H9 (cell line): ENCODE results near the gene SLC34A3. TPM values are rescaled to one million over a fixed set of nuclear protein-coding genes. Genes with fewer than 3 reads are reported as not detected.

Experiments used
- DNase-seq: peaks from one replicate; pipeline ENCODE4 v3.0.0-alpha.2; 2017
- H2AFZ ChIP-seq: one replicate; pipeline ENCODE4 v1.6.1; 2013; ENCODE audit warnings: mild to moderate bottlenecking, low read length, control low read depth, moderate library complexity
- H2AK5ac ChIP-seq: 2 replicates; pipeline ENCODE4 v1.6.1; 2013; ENCODE audit warnings: low read length, control low read depth, mixed read lengths; ENCODE audit not compliant: insufficient read length
- H2BK120ac ChIP-seq: one replicate; pipeline ENCODE4 v1.6.1; 2013; ENCODE audit warnings: low read depth, mild to moderate bottlenecking, low read length, control low read depth, inconsistent platforms; ENCODE audit not compliant: poor library complexity, severe bottlenecking
- H2BK12ac ChIP-seq: 2 replicates; pipeline ENCODE4 v1.6.1; 2013; ENCODE audit warnings: low read length, control low read depth, mixed read lengths, low read depth; ENCODE audit not compliant: insufficient read length
- H2BK15ac ChIP-seq: 2 replicates; pipeline ENCODE4 v1.6.1; 2013; ENCODE audit warnings: low read depth, low read length, control low read depth
- H2BK20ac ChIP-seq: one replicate; pipeline ENCODE4 v1.6.1; 2013; ENCODE audit warnings: low read depth, mild to moderate bottlenecking, low read length, control low read depth, inconsistent platforms; ENCODE audit not compliant: poor library complexity, severe bottlenecking
- H2BK5ac ChIP-seq: 2 replicates; pipeline ENCODE4 v1.6.1; 2013; ENCODE audit warnings: low read length, control low read depth, mixed read lengths; ENCODE audit not compliant: insufficient read length
- H3K14ac ChIP-seq: 2 replicates; pipeline ENCODE4 v1.6.1; 2013; ENCODE audit warnings: low read length, control low read depth; ENCODE audit not compliant: insufficient read depth
- H3K18ac ChIP-seq: 2 replicates; pipeline ENCODE4 v1.6.1; 2013; ENCODE audit warnings: low read depth, mild to moderate bottlenecking, mixed read lengths, low read length, control low read depth; ENCODE audit not compliant: insufficient read length
- H3K23ac ChIP-seq: 2 replicates; pipeline ENCODE4 v1.6.1; 2013; ENCODE audit warnings: low read length, control low read depth, mixed read lengths, low read depth; ENCODE audit not compliant: insufficient read length
- H3K23me2 ChIP-seq: 2 replicates; pipeline ENCODE4 v1.6.1; 2013; ENCODE audit warnings: low read depth, mild to moderate bottlenecking, mixed read lengths, low read length, control low read depth; ENCODE audit not compliant: insufficient read length, poor library complexity, severe bottlenecking
- H3K27ac ChIP-seq: 2 replicates; pipeline ENCODE4 v1.5.1; 2013; ENCODE audit warnings: low read length, control low read depth, mixed read lengths, low read depth; ENCODE audit not compliant: insufficient read length
- H3K27me3 ChIP-seq: 2 replicates; pipeline ENCODE4 v1.6.1; 2013; ENCODE audit warnings: low read length, control low read depth, inconsistent platforms; ENCODE audit not compliant: insufficient read depth
- H3K4ac ChIP-seq: 2 replicates; pipeline ENCODE4 v1.6.1; 2013; ENCODE audit warnings: low read depth, mild to moderate bottlenecking, control low read depth, inconsistent platforms, low read length, moderate library complexity
- H3K4me1 ChIP-seq: 2 replicates; pipeline ENCODE4 v1.6.1; 2013; ENCODE audit warnings: low read length, control low read depth, inconsistent platforms; ENCODE audit not compliant: insufficient read depth
- H3K4me2 ChIP-seq: 2 replicates; pipeline ENCODE4 v1.6.1; 2013; ENCODE audit warnings: low read length, control low read depth, mixed read lengths; ENCODE audit not compliant: insufficient read length, insufficient read depth
- H3K56ac ChIP-seq: 2 replicates; pipeline ENCODE4 v1.6.1; 2013; ENCODE audit warnings: low read depth, mild to moderate bottlenecking, mixed read lengths, low read length, control low read depth; ENCODE audit not compliant: insufficient read length
- H3K79me1 ChIP-seq: 2 replicates; pipeline ENCODE4 v1.6.1; 2013; ENCODE audit warnings: low read depth, mild to moderate bottlenecking, moderate library complexity, low read length, control low read depth, inconsistent platforms; ENCODE audit not compliant: insufficient read depth, poor library complexity, severe bottlenecking
- H3K79me2 ChIP-seq: 2 replicates; pipeline ENCODE4 v1.6.1; 2013; ENCODE audit warnings: low read length, control low read depth, inconsistent platforms; ENCODE audit not compliant: insufficient read depth
- H3K9ac ChIP-seq: 2 replicates; pipeline ENCODE4 v1.6.1; 2013; ENCODE audit warnings: low read length, control low read depth, mixed read lengths; ENCODE audit not compliant: insufficient read length; ENCODE audit errors: extremely low read depth
- H3K9me3 ChIP-seq: one replicate; pipeline ENCODE4 v1.6.1; 2013; ENCODE audit warnings: low read depth, low read length, inconsistent platforms; ENCODE audit not compliant: control insufficient read depth
- H3T11ph ChIP-seq: one replicate; pipeline ENCODE4 v1.6.1; 2013; ENCODE audit warnings: mild to moderate bottlenecking, low read length, control low read depth, inconsistent platforms
- H4K20me1 ChIP-seq: one replicate; pipeline ENCODE4 v1.6.1; 2013; ENCODE audit not compliant: control insufficient read depth, insufficient read length, insufficient read depth
- H4K5ac ChIP-seq: 2 replicates; pipeline ENCODE4 v1.6.1; 2013; ENCODE audit warnings: low read depth, mild to moderate bottlenecking, mixed read lengths, low read length, control low read depth; ENCODE audit not compliant: insufficient read length
- H4K8ac ChIP-seq: replicated peaks from 2 replicates; pipeline ENCODE4 v1.6.1; 2013; ENCODE audit warnings: low read length, control low read depth, mixed read lengths, low read depth; ENCODE audit not compliant: insufficient read length
- H4K91ac ChIP-seq: 2 replicates; pipeline ENCODE4 v1.6.1; 2013; ENCODE audit warnings: low read depth, mild to moderate bottlenecking, moderate library complexity, mixed read lengths, low read length, control low read depth; ENCODE audit not compliant: insufficient read length
- H3K27ac Mint-ChIP-seq, 3 experiments: 2 replicates in 2 of 3; 3 replicates in 1 of 3; pipeline ENCODE4 v1.8.0; 2020 to 2021; ENCODE audit warnings: mixed read lengths in 3 of 3, mild to moderate bottlenecking in 1 of 3, moderate library complexity in 1 of 3
- H3K27me3 Mint-ChIP-seq: 2 replicates; pipeline ENCODE4 v1.8.0; 2021; ENCODE audit warnings: low read depth, mild to moderate bottlenecking, moderate library complexity, mixed read lengths
- H3K36me3 Mint-ChIP-seq, 3 experiments: 2 replicates in 2 of 3; 3 replicates in 1 of 3; pipeline ENCODE4 v1.8.0; 2020 to 2021; ENCODE audit warnings: low read depth in 3 of 3, mixed read lengths in 3 of 3; ENCODE audit not compliant: insufficient read depth in 1 of 3
- H3K4me1 Mint-ChIP-seq, 2 experiments: 2 replicates each; pipeline ENCODE4 v1.8.0; 2020; ENCODE audit warnings: mixed read lengths in 2 of 2
- H3K4me3 Mint-ChIP-seq, 2 experiments: 2 replicates in 1 of 2; 3 replicates in 1 of 2; pipeline ENCODE4 v1.8.0; 2020 to 2021; ENCODE audit warnings: mild to moderate bottlenecking in 2 of 2, mixed read lengths in 2 of 2, moderate library complexity in 1 of 2
- H3K9me3 Mint-ChIP-seq, 2 experiments: 2 replicates in 1 of 2; 3 replicates in 1 of 2; pipeline ENCODE4 v1.8.0; 2020; ENCODE audit warnings: mild to moderate bottlenecking in 2 of 2, mixed read lengths in 2 of 2, moderate library complexity in 1 of 2
- WGBS: extraction: QIAGEN DNeasy Blood & Tissue Kit; methylation state at CpG from one replicate; pipeline ENCODE4 v1.1.7; 2013; ENCODE audit warnings: missing lambda C conversion rate, low lambda C conversion rate, mixed read lengths; ENCODE audit not compliant: insufficient read length; ENCODE audit errors: extremely low coverage; 5-methylcytosine and 5-hydroxymethylcytosine counted together
- total RNA-seq: library from RNA; stranded (reverse); gene quantifications from 2 replicates; pipeline ENCODE4 v1.2.1, GENCODE V29; 2021
- TF ChIP-seq, protein P1 (sequence below): fragments of 200-600 bp; sonication (generic); conservative IDR thresholded peaks from 3 replicates; pipeline ENCODE4 v1.8.0; 2021; ENCODE audit warnings: antibody characterized with exemption, mild to moderate bottlenecking

The SLC34A3 gene
- total RNA-seq, 1 experiment from 2014 or later, result not detected

DNA sequence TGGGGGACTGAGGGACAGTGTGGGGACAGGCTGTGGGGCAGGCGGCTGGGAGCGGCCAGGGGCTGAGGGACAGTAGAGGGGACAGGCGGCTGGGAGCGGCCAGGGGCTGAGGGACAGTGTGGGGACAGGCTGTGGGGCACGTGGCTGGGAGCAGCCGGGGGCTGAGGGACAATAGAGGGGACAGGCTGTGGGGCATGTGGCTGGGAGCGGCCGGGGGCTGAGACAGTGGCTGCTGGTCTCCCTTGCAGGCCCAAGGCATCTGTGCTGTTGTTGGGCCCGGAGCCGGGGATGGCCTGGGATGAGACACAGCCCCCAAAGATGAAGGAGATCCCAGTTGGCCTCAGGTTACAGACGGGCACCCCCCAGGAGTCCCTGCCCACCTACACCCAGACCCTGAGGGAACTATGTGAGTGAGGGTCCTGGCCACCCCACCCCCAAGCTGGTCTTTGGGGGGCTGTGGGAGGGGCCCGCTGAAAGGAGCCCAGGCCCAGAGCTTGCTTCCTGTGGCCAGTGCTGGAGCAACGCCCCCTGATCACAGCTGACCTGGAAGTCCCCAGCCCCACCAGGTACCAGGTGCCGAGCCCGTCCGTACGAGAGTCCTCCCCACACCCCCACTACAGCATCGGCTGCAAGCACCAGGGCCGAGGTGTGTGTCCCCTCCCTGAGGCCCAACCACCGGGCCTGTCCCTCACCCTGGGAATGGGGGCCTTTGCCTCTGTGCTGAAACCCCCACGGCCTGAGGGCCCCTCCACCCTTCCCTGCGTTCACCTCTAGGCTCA, 21.0 kb downstream of the SLC34A3 start:
- no peak overlapping the region for H3K23ac ChIP-seq
- no peak overlapping the region for H3K27ac Mint-ChIP-seq
- H3K79me2 ChIP-seq, result peaks cover 6% of the 10 kb centered on the region; the same call in 1 of the 2 replicates
- H3K23me2 ChIP-seq, result peaks cover 14% of the 10 kb centered on the region
- no peak overlapping the region for H2BK20ac ChIP-seq
- H3K4ac ChIP-seq, result no peak overlapping the region
- no peak overlapping the region for H3K9ac ChIP-seq
- no peak overlapping the region for H2AK5ac ChIP-seq
- H3K36me3 Mint-ChIP-seq, result peaks cover 3 to 4% (median 4%) of the 10 kb centered on the region in 3 experiments; a peak in 4 of 7 replicates
- no peak overlapping the region for H2BK12ac ChIP-seq
- H3K79me1 ChIP-seq, result peaks cover 3% of the 10 kb centered on the region
- no peaks in the 10 kb centered on the region for H3K27me3 ChIP-seq
- H4K20me1 ChIP-seq, result no peaks in the 10 kb centered on the region
- no CpG with 5 or more reads among the region's 22 CpGs for WGBS
- H2BK15ac ChIP-seq, result no peak overlapping the region
- H3K4me1 ChIP-seq, result no peaks in the 10 kb centered on the region
- H4K91ac ChIP-seq, result no peak overlapping the region
- H3K27me3 Mint-ChIP-seq, result peaks cover 29% of the 10 kb centered on the region
- no peak overlapping the region for H2AFZ ChIP-seq
- H2BK5ac ChIP-seq, result no peak overlapping the region
- no peak overlapping the region for H3K4me3 Mint-ChIP-seq
- H3K14ac ChIP-seq, result no peak overlapping the region; the same call in 1 of the 2 replicates
- no peak overlapping the region for H4K5ac ChIP-seq
- TF ChIP-seq, protein P1, sequence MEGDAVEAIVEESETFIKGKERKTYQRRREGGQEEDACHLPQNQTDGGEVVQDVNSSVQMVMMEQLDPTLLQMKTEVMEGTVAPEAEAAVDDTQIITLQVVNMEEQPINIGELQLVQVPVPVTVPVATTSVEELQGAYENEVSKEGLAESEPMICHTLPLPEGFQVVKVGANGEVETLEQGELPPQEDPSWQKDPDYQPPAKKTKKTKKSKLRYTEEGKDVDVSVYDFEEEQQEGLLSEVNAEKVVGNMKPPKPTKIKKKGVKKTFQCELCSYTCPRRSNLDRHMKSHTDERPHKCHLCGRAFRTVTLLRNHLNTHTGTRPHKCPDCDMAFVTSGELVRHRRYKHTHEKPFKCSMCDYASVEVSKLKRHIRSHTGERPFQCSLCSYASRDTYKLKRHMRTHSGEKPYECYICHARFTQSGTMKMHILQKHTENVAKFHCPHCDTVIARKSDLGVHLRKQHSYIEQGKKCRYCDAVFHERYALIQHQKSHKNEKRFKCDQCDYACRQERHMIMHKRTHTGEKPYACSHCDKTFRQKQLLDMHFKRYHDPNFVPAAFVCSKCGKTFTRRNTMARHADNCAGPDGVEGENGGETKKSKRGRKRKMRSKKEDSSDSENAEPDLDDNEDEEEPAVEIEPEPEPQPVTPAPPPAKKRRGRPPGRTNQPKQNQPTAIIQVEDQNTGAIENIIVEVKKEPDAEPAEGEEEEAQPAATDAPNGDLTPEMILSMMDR, result no peak
- H3K27ac ChIP-seq, result no peak overlapping the region
- H3K18ac ChIP-seq, result no peak overlapping the region
- no peak overlapping the region for H3K56ac ChIP-seq
- H3K9me3 ChIP-seq, result no peaks in the 10 kb centered on the region
- no peaks in the 10 kb centered on the region for H3K9me3 Mint-ChIP-seq
- no peak overlapping the region for H3K4me2 ChIP-seq
- H2BK120ac ChIP-seq, result no peak overlapping the region
- no peak for DNase-seq
- H4K8ac ChIP-seq, result no peak overlapping the region
- H3T11ph ChIP-seq, result no peak overlapping the region
- peaks cover 8 to 19% of the 10 kb centered on the region in 2 experiments for H3K4me1 Mint-ChIP-seq
